GM18505 (cell line): ENCODE measurements around the gene HSF4.

ENCODE experiments used
- ATAC-seq: cut with Tn5 transposase; IDR thresholded peaks from one replicate; pipeline ENCODE4 v1.9.1; 2021; ENCODE audit not compliant: unreplicated experiment
- POLR2A ChIP-seq: IDR thresholded peaks from 4 replicates; pipeline ENCODE4 v1.6.1; 2011; ENCODE audit warnings: borderline replicate concordance; ENCODE audit not compliant: insufficient read depth, insufficient read length; ENCODE audit errors: extremely low read depth

HSF4 gene

DNA sequence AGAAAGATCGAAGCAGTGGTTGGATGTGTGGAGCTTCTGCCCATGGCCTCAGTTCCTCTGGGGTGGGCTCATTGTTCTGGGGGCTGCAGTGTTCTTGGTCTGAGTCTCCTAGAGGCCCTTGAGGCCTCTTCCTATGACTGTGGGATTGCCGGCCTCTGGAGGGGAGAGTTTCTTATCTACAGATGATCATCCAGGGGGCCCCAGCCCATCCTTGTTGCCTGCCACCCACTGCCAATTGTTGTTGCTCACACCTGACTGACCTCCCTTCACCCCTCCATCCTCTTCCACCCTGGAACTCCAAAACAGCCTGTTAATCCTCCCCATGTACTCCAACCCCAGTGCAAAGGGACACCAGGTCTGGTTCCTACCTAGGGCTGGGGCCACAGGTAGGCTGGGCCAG lies 19.6 kb upstream of the HSF4 start:
- no peak for TF ChIP-seq POLR2A
- ATAC-seq: no peak

DNA sequence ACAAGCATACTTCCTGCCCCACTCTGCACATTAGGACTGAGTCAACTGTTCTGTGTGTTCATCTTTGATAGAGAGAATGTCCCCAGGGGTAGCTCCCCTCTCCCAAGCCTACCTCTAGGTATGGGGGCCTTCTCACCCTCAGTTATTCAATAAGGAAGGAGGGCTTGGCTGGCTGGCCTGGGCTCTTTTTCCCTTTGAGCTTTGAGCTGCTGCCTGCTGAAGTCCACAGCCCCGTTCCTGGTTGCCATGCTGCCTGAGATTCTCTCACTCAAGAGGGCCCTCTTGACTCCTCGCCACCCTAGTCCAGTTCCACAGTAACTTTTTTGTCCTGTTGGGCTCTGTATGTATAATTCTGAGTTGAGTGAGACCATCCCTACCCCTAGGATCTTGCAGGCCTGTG lies 18.8 kb upstream of the HSF4 start:
- ATAC-seq: no peak
- TF ChIP-seq POLR2A: no peak

DNA sequence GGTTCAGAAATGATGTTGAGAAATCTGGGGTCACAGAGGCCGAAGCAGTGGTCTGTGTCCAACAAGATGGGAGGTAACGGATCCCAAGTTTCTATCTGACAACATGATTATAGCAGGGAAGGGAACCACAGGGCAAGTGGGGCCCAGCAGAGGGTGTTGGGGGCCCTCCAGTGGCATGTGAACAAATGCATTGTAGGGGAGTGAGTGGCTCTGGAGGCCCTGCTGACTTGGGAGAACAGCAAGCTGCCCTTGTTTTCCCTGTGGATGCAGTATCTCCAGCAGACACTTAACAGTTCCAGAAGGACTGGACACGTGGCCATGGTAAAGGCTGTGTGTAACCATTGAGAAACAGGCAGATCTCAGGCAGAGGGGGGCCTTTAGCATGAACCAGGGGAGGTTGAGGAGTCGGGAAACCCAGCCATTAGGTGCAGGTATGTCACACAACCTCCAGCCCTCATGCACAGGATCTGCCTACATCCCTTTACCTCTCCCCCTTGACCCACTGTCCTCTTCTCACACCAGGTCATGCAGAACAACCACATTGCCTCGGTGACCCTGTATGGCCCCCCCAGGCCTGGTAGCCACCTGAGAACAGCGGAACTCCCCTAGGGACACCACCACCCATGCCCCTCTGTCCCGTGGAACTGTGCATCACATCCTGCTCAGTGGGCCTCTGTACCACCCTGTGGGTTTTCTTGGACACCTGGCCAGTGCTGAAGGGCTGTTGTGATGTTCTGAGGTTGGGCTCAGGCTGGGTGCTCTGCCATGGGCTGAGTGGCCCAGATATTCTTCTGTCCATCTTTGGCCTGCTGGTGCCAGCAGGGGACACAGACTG lies 17.8 kb upstream of the HSF4 start:
- TF ChIP-seq POLR2A: no peak
- no peak for ATAC-seq

DNA sequence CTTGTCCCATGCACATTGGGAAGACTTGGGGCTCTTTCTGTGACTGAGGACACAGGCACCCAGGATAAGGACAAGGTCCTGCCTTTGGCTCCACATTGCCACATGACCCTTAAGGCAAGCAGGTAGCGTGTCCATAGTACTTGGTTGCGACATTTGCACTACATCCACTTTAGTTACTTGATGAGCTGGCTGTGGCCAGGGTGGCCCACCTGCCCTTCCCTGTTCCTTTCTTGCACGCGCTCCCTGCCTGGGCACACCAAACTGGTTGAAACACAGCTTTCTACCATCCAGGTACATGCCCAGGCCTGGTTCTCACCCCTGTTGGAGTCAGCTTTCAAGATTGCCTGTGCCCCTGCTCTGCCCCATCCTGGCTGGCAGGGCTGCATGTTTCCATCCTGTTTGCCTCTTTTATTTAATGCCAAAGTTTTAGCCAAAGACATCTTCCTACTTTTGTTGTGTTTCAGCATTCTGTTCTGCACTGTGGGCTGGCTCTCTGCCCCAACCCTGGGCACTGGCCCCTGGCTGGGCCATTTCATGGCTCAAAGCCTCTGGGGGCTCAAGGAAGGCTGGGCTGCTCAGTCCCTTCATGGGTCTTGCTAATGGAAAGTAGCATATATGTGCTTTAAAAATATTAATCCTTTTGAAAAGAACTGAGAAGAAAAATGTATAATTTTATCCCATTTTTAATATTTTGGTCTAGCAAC lies 17.0 kb upstream of the HSF4 start:
- ATAC-seq: no peak
- TF ChIP-seq POLR2A: no peak

DNA sequence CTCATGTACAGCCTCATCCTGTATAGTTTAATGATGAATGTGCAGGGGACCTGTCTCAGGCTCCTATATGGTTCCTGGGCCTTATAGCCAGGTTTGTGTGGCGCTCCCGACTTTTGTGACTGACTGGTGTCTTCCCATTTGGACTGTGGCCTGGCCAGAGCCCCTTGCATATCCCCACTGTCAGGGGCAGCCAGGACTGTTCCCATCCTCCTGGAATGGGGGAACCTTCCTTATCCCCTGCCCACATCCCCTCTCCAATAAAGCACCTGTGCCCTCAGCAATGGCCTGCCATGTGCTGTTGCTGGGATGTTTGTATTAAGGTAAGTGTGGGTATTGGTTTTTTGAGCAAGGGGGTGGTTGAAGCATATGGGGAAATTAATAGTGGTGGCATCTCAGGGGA lies 16.3 kb upstream of the HSF4 start:
- no peak for TF ChIP-seq POLR2A
- no peak for ATAC-seq

DNA sequence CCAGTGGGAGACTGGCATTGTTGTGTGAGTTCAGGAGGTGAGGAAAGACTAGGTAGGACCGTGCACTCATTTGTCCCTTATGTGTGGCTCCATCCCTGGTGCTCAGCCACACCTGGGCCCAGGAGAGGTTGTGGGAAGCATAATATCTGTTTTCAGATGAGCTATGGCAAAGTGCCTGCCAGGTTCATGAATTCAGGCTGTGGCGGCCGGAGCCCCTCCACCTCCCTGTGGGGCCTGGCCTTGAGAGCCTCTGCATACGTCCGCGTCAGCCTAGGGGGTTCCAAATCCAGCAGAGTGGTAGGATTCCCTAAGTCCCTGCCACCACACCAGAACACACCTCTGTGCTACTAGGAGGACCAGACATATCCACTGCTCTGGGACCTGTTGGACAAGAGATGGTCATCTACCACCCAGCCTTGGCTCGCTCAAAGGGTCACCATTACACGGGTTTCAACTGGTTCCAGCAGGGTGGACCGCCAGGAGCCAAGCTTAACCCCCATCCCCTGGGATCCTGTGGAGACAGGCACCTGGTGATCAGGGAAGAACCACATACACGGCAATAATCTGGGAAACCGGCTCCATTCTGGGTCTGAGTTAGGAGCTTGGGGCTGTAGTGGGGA lies 15.8 kb upstream of the HSF4 start:
- no peak for TF ChIP-seq POLR2A
- ATAC-seq: no peak

DNA sequence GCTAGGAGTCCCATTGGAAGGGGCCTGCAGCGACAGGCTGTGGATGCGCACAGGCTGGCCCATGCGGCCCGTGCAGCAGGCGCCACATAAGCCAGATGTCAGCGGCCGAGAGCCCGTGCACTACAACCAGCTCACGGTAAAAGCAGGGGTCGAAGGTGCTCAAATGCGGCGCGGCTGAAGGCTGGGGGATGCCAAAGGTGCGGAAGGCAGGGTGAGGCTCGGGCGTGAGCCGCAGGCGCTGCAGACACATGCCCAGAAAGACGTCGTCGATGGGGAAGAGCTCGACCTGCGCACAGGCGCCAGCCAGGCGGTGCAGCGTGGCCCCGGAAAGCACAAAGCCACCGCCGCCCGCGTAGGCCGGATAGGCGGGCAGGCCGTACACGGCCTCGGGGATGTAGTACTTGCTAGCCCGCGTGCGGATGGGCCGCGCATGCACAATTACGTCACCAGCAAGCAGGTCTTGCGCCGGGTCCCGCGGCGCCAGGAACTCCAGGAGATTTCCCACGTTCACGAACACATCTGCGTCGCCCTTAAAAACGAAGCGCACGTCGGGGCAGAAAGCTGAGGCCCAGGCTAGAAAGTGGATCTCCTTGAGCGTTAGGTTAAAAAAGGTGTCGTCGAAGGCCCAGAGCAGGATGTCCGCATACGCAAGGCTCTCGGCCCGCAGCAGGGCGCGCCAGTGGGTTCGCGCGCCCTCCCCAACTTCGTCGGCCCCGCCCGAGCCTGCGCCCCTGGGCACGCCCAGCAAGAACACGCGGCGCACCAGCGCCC lies 15.1 kb upstream of the HSF4 start:
- TF ChIP-seq POLR2A: no peak
- no peak for ATAC-seq

DNA sequence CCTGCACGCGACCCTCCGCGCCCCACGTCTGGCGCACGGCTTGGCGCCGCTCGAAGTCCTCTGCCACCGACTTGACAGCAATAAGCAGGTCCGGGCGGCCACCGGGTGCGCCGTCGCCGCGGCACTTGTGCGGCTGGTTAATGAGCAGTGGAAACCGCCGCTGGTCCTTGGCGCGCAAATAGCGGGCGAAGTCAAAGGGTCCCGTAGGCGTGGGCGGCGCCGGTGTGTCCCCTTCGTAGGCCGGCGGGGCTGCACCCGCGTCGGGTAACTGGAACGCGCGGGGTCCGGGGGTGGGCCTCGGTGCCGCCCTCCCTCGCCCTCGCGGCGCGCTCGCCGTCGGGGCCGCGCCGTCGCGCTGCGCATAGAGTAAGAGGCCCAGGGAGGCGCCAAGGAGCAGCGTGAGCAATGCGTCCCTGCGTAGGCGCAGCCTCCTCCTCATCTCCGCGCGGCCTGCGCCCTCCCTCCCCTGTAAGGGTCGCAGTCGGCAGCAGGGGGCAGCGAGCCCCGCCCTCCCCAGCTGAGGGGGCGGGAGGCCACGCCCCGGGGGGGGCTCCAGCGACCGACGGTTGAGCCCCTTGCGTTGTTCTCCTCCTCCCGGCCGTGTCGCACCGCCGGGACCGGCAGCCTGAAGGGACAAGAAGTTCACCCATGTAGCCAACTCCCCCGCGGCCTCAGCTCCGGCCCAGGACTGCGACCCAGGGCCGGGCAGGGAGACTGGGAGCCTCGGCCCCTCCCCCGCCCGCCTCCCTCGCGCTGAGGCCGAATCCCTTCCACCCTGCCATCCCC lies 14.3 kb upstream of the HSF4 start:
- no peak for TF ChIP-seq POLR2A
- no peak for ATAC-seq

DNA sequence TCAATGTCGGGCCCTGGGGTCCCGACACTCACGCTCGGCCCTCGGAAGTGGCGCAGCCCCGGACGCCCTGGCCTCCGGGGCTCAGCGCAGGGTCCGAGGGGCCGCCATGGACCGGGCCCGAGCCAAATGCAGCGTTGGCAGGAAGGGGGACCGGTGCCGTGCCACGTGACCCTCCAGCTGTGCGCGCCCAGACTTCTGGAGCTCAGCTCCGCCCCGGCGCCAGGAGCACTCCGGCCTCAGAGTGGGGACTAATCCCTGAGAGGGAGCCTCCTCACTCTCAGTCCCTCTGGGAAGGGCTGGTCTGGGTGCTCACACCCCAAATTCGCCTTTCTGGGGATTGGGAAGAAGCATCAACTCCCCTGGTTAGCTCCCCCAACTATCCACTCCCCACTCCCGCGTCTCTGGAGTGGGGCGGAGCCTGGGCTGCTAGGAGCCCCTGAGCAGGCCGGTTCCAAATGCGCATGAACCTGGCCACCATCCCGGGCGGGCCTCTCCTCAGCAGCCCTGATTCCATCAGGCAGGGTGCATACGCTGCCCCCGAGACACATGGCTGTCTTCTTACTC lies 13.6 kb upstream of the HSF4 start, which contains the start of gene B3GNT9:
B3GNT9 (minus strand) TSS at position 166 of the 564 bp plus-strand sequence. CDS start 513 bp downstream, outside the sequence.
- no peak for ATAC-seq

DNA sequence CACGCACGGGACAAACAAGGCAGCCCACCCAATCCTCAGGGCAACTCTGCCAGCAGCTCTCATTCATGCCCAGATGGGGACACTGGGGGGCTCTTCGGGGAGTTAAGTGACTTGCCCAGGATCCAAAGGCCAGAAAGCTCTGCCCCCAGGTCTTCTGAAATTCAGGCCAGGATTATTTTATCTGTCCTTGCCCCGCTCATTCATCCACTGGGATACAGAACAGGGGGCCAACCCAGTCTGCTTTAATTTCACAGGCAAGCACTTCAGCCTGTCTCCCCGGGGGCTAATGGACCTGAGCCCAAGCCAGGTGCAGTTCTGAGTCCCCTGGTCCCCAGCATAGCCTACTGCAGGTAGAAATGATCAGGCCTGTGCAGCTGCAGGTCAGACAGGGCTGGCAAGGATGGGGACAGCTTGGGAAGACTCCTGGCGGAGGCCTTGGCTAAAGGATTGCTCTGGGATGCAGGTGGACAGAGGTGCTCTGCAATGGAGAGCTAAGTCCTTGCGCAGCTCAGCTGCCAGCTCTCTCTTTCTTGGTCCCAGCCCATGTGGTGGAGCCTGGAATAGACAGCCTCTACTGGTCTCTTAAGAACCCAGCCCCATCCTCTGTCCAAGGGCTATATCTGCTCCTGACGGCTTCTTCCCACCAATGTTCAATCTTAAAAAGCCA lies 13.0 kb upstream of the HSF4 start:
- no peak for TF ChIP-seq POLR2A
- no peak for ATAC-seq

More for the DNA sequence above, 13.6 kb upstream of the HSF4 start, which contains the start of gene B3GNT9:
- TF ChIP-seq POLR2A: no peak

DNA sequence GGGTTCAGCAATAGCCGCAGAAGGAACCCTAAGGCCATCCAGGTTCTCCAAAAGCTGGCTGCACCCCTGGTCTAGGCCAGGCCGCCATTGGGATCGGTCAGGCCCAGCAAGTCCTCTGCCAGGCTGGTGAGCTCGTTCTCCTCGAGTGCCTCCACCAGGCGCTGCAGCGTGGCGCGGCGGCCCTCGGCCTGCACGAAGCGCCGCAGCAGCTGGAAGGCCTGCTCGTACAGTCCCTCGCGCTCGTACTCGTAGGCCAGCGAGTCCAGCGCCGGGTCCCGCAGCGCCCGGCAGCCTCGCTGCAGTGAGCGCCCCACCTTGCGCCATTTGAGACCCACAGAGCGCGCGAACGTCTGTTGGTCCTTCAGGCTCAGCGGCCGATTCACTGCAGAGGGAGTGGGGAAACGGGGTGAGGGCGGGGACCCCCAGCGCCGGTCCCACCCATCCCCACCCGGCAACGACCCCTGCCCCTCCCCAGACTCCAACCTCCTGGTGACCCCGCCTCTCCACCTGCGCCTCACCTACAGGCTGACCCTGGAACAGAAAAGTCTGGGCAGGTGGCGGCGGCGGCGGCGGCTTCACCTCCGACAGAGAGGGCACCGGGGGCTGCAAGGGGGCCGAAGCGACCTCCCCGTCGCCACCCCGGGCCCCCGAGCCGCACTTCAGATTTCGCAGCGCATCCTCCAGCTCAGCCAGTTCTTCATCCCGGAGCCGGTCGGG lies 9.8 kb upstream of the HSF4 start:
- no peak for ATAC-seq
- TF ChIP-seq POLR2A: no peak
